Common myeloid progenitor, CD34-positive (primary cell): Measurements from ENCODE around the gene CD34.

Experiments used
- CTCF ChIA-PET: fragments of 350-600 bp; sonication (Branson Sonifier 250); formaldehyde crosslinking; loops from one replicate; lab custom pipeline; 2021; ENCODE audit warnings: antibody characterized with exemption; lab: Charles Lee
- POLR2A ChIA-PET: fragments of 350-600 bp; sonication (Branson Sonifier 250); formaldehyde crosslinking; loops from one replicate; lab custom pipeline; 2021; ENCODE audit warnings: antibody characterized with exemption; lab: Charles Lee
- DNase-seq, 3 donors: peaks; one replicate each; pipeline versions ENCODE4 v3.0.0 to v3.0.0-alpha.2; 2013
- H3K27ac ChIP-seq, 2 experiments: 1 replicate in 1 of 2; 2 replicates in 1 of 2; pipeline ENCODE4 v1.7.0; 2013; ENCODE audit warnings: inconsistent platforms in 2 of 2, low read length in 2 of 2, mild to moderate bottlenecking in 2 of 2, low read depth in 1 of 2, moderate library complexity in 1 of 2; ENCODE audit not compliant: severe bottlenecking in 2 of 2, insufficient read depth in 1 of 2, poor library complexity in 1 of 2
- H3K27me3 ChIP-seq, 5 experiments: replicated peaks in 2 of 5; 1 replicate in 3 of 5; 2 replicates in 2 of 5; pipeline versions ENCODE4 v1.6.1 to v1.7.0; 2013; ENCODE audit warnings: low read length in 4 of 5, mild to moderate bottlenecking in 2 of 5, moderate library complexity in 2 of 5, inconsistent platforms in 1 of 5; ENCODE audit not compliant: insufficient read depth in 5 of 5, control insufficient read depth in 4 of 5
- H3K36me3 ChIP-seq, 4 experiments: 1 replicate in 2 of 4; 2 replicates in 2 of 4; pipeline versions ENCODE4 v1.6.1 to v1.7.0; 2013; ENCODE audit warnings: low read length in 3 of 4, control low read depth in 1 of 4, mild to moderate bottlenecking in 1 of 4; ENCODE audit not compliant: control insufficient read depth in 4 of 4, insufficient read depth in 4 of 4
- H3K4me1 ChIP-seq, 4 experiments: 1 replicate in 3 of 4; 2 replicates in 1 of 4; pipeline versions ENCODE4 v1.6.1 to v1.7.1; 2013; ENCODE audit warnings: low read length in 3 of 4, mild to moderate bottlenecking in 3 of 4, control low read depth in 1 of 4, inconsistent platforms in 1 of 4, moderate library complexity in 1 of 4; ENCODE audit not compliant: control insufficient read depth in 4 of 4, insufficient read depth in 4 of 4; ENCODE audit errors: control extremely low read depth in 1 of 4
- H3K4me3 ChIP-seq, 7 experiments: 1 replicate in 4 of 7; 2 replicates in 3 of 7; pipeline versions ENCODE4 v1.5.1 to v1.7.0; 2013; ENCODE audit warnings: mild to moderate bottlenecking in 7 of 7, low read length in 6 of 7, moderate library complexity in 6 of 7, inconsistent platforms in 2 of 7, low read depth in 2 of 7, control low read depth in 1 of 7; ENCODE audit not compliant: insufficient read depth in 4 of 7, control insufficient read depth in 1 of 7; ENCODE audit errors: extremely low read depth in 1 of 7
- H3K9me3 ChIP-seq, 5 experiments: 1 replicate in 4 of 5; 2 replicates in 1 of 5; pipeline versions ENCODE4 v1.6.1 to v1.7.1; 2013; ENCODE audit warnings: low read length in 4 of 5, mild to moderate bottlenecking in 2 of 5, inconsistent platforms in 1 of 5, low read depth in 1 of 5, moderate library complexity in 1 of 5; ENCODE audit not compliant: control insufficient read depth in 4 of 5, insufficient read depth in 2 of 5; ENCODE audit errors: control extremely low read depth in 1 of 5
- WGBS: methylation state at CpG from one replicate; pipeline ENCODE4 v1.1.5; 2013; ENCODE audit not compliant: insufficient coverage; 5-methylcytosine and 5-hydroxymethylcytosine counted together

Gene CD34

DNA sequence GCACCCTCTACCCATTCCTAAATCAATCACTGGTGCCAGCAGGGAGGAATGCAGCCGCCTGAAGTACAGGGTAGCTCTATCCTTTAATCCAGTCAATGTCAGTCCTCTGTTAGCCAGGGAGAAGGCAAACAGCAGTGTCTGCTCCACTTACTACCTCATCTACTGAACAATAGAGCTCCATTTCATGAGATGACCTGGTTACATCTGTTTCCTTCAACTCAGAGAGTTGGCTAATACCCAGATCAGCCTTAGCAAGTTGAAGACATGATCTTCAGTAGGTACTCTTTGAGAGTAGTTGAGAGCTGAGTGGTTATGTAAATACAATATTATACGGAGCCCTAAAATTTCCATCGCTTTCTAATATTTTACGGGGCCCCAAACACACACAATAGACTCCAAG, 46.1 kb upstream of the CD34 start:
- no peak overlapping the region for H3K27ac ChIP-seq
- H3K36me3 ChIP-seq, result no peaks in the 10 kb centered on the region
- ChIA-PET CTCF (interaction anchor here (0.9 to 10.0 kb wide), 13 partner anchors 10 to 83 kb away, joined by 3 to 494 read pairs (median 5); partner anchors contain the start of gene CD34), POLR2A (interaction anchor here (1.4 kb wide), 1 partner anchor 32 kb away, joined by 3 read pairs; no protein-coding TSS in a partner anchor)
- WGBS, result 100% methylated on average over 1 of the region's 4 CpGs
- no peak overlapping the region for H3K4me3 ChIP-seq
- DNase-seq, result peak in 2 of 3 donors; percentile 58 to 72
- peaks cover 5 to 60% (median 25%) of the 10 kb centered on the region in 4 experiments for H3K4me1 ChIP-seq
- H3K27me3 ChIP-seq, result no peaks in the 10 kb centered on the region
- H3K9me3 ChIP-seq, result no peaks in the 10 kb centered on the region

DNA sequence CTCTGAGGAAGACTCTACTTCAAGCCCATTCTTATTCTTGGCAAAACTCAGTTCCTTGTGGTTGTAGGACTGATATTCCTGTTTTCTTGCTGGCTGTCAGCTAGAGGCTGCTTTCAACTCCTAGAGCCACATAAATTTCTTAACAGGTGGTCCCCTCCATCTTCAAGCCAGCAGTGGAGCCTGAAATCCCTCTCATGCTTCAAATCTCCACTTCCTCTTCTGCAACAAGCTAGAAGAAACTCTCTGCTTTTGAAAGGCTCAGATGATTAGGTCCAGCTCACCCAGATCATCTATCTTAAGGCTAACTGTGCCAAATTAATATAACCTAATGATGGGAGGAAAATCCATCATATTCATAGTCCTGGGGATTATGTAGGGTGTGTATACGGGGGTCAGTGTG, 43.2 kb upstream of the CD34 start:
- ChIA-PET CTCF (interaction anchor here (1.1 to 4.1 kb wide), 11 partner anchors 9 to 69 kb away, joined by 3 to 20 read pairs (median 4); no protein-coding TSS in a partner anchor), POLR2A (interaction anchor here (0.6 kb wide), 1 partner anchor 27 kb away, joined by 4 read pairs; no protein-coding TSS in a partner anchor)
- DNase-seq, result no peak
- Histone ChIP-seq H3K27me3 (no peaks in the 10 kb centered on the region), H3K27ac (no peak overlapping the region), H3K36me3 (no peaks in the 10 kb centered on the region), H3K4me3 (no peak overlapping the region), H3K9me3 (no peaks in the 10 kb centered on the region), H3K4me1 (peaks cover 4 to 38% (median 19%) of the 10 kb centered on the region in 4 experiments)
- WGBS, result no CpG with 5 or more reads among the region's 1 CpG

DNA sequence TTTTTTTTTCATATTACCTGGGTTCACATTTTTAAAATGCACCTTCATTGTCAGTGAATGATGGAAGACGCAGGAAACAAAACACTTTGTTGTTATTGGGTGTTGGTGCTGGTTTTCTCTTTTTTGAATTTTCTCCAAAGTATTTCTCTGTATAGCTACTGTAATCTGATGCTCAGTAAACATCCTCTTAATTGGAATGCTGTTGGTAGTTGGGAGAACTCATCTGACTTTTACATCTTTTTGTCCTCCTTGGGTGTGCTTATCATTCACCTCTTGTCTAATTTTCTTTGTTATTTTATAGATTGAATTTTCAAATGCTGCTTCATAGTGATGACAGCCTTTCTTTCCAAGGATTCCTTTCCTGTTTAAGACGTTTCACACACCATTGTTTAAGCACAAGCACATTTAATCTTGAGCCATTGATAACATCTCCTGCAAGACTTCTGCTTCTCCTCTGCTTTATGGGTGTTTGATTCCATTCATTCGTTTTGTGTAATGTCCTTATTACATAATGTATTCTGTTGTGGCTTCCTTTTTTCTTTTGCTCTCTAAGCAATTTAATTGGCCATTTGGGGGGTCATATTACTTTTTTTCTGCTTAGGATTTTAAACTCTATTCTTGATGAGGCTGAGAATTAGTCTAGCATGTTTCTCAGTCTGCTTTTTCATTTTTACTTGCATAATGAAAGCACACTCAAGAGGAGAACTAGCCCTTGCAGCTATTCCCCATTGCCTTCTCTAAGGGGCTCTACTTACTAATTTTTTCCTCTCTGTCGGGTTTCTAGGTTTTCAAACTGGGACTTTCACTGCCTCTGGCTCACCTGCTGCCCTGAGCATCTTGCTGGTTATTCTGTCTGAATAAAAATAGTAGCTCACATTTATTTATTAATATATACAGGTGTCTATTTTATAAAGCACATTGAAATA, 42.0 kb upstream of the CD34 start:
- WGBS, result 17% methylated on average over 1 of the region's 4 CpGs
- Histone ChIP-seq H3K27me3 (no peaks in the 10 kb centered on the region), H3K4me3 (no peak overlapping the region), H3K9me3 (no peaks in the 10 kb centered on the region), H3K27ac (no peak overlapping the region), H3K36me3 (no peaks in the 10 kb centered on the region), H3K4me1 (peaks cover 0 to 26% (median 13%) of the 10 kb centered on the region in 4 experiments)
- ChIA-PET POLR2A (interaction anchor here (0.7 kb wide), 2 partner anchors 14 to 41 kb away, joined by 3 to 4 read pairs; no protein-coding TSS in a partner anchor), CTCF (interaction anchor here (0.6 to 4.1 kb wide), 11 partner anchors 9 to 68 kb away, joined by 3 to 20 read pairs (median 5); no protein-coding TSS in a partner anchor)
- no peak for DNase-seq

DNA sequence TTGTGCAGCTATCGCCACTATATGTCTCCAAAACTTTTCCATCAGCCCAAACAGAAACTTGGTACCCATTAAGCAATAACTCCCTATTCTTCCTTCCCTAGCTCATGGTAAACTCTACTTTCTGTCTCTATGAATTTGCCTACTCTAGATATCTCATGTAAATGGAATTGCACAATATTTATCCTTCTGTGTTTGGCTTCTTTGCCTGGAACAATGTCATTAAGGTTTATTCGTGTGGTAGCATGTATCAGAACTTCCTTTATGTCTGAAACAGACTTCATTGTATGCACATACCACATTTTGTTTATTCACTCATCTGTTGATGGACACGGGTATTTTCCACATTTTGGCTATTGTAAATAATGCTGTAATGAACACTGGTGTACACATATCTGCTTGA, 40.7 kb upstream of the CD34 start:
- WGBS, result 100% methylated on average over 2 of the region's 3 CpGs
- H3K27me3 ChIP-seq, result no peaks in the 10 kb centered on the region
- CTCF ChIA-PET, result interaction anchor here (0.8 to 4.1 kb wide), 12 partner anchors 8 to 67 kb away, joined by 3 to 20 read pairs (median 5); no protein-coding TSS in a partner anchor
- no peaks in the 10 kb centered on the region for H3K9me3 ChIP-seq
- no peak overlapping the region for H3K4me3 ChIP-seq
- H3K36me3 ChIP-seq, result no peaks in the 10 kb centered on the region
- DNase-seq, result no peak
- H3K4me1 ChIP-seq, result peaks cover 0 to 14% (median 8%) of the 10 kb centered on the region in 4 experiments
- no peak overlapping the region for H3K27ac ChIP-seq
- POLR2A ChIA-PET, result no interaction called here

DNA sequence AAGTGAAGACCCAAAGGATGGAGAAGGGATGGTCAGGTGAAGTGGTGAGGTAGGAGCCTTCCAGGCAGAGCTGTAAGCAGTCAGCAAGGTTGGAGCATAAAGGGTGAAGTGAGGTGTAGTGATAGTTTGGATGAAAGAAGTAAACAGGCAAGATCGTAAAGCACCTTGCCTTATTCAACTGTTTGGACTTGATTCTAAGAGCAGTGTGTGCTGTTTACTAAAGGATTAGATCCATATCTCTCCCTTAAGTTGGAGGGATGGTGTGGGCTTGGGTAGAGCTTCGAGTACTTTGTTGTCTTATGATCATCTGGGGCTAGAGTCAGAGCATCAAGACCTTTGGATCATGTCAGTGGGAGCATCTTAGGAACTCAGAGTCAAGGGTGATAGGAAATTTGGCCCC, 39.8 kb upstream of the CD34 start:
- ChIA-PET POLR2A (interaction anchor here (0.6 to 0.7 kb wide), 2 partner anchors 22 to 56 kb away, joined by 3 to 6 read pairs; no protein-coding TSS in a partner anchor), CTCF (interaction anchor here (0.8 to 3.8 kb wide), 10 partner anchors 9 to 66 kb away, joined by 3 to 16 read pairs (median 5); no protein-coding TSS in a partner anchor)
- H3K9me3 ChIP-seq, result no peaks in the 10 kb centered on the region
- H3K4me1 ChIP-seq, result peaks cover 0 to 13% (median 7%) of the 10 kb centered on the region in 4 experiments
- no peaks in the 10 kb centered on the region for H3K36me3 ChIP-seq
- H3K27me3 ChIP-seq, result no peaks in the 10 kb centered on the region
- DNase-seq, result no peak
- H3K27ac ChIP-seq, result no peak overlapping the region
- no peak overlapping the region for H3K4me3 ChIP-seq
- WGBS, result 100% methylated on average over 1 of the region's 2 CpGs

DNA sequence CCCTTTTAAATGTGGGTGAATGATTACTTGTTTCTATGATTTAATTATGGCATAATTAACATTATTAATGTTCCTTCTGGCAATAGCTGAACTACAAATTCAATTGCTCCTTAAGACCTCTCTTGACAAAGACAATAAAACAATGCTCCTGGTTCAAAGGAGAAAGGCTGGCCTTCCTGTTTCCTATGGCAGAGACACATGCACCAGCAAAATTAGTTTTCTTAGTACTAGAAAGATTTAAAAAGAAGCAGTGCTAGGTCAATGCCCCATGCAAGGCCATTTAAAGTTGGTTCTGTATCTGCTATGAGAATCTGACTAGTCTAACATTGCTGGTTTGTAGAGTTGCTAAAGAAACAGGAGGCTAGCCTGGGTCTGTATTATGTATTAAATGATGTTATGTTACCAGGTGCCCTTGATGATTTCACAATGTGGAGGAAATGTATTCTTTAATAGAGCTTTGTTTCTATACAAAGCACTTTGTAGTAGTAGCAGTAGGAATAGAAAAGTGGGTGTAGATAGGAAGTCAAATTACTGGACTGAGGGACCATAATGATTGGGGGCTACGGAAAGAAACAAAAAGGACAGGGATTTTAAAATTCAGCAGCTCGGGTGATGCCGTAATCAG, 38.8 kb upstream of the CD34 start:
- Histone ChIP-seq H3K9me3 (no peaks in the 10 kb centered on the region), H3K36me3 (no peaks in the 10 kb centered on the region), H3K27me3 (no peaks in the 10 kb centered on the region), H3K4me3 (no peak overlapping the region), H3K4me1 (peaks cover 0 to 13% (median 5%) of the 10 kb centered on the region in 4 experiments), H3K27ac (no peak overlapping the region)
- 95% methylated on average over 3 of the region's 3 CpGs for WGBS
- POLR2A ChIA-PET, result no interaction called here
- DNase-seq, result no peak
- CTCF ChIA-PET, result interaction anchor here (1.7 to 3.8 kb wide), 4 partner anchors 14 to 63 kb away, joined by 5 to 16 read pairs (median 10); no protein-coding TSS in a partner anchor
